ENCODE data around the gene CYP4A22.

DNA sequence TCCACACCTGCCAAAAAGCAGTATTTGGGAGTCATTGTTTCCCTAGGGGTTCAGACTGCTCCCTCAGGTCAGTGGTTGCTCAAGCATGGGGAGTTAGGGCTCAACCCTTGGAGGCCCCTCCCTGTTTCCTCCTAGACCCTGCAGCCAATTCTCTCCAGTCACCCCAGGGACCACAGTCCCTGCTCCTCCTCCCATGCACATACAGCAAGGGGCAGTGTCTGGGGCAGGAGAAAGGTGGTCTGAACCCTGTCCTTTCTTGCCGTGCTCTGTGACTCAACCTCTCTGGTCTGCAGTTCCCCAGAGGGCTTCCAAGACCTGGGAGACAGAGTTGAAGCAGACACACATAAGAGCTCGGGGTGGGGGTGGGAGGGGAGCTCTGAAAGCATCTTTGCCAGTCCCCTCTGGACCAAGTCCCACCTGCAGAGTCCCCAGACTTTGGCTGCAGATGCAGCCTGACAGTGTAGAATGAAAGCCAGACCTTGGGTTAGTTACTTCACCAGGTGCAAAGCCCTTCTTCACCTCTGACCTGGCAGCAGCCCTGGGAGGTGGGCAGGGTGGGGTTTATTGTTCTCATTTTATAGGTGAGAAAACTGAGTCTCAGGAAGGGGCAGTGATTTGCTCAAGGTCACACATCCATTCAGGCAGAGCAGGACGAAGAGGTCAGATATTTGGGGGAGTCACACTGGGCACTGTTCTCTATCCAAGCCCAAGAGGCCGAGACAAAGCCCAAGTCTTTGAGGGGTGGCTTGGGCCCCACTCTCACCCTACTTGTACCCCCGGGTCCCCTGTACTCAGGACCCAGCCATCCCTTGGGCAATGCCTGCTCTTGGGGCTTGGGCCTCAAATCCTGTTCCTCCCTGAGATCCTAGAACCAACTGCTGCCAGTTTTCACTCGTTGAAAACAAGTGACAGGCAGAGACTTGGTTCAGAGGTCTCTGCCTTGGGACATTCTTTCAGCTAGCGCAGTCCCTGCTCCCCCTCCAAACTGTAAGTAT lies 51.8 kb downstream of the CYP4A22 start:
- no peak for TF ChIP-seq STAT1 (IDR thresholded peaks at IDR 0.05; ENCODE audit: unreplicated experiment)
- TF ChIP-seq POLR2AphosphoS5 (IDR thresholded peaks at IDR 0.05; ENCODE audit: low read depth): no peak
- TF ChIP-seq CTCF (conservative IDR thresholded peaks at IDR 0.05; ENCODE audit: low read depth in 2 of 2): no peak
- TF ChIP-seq, protein P1, sequence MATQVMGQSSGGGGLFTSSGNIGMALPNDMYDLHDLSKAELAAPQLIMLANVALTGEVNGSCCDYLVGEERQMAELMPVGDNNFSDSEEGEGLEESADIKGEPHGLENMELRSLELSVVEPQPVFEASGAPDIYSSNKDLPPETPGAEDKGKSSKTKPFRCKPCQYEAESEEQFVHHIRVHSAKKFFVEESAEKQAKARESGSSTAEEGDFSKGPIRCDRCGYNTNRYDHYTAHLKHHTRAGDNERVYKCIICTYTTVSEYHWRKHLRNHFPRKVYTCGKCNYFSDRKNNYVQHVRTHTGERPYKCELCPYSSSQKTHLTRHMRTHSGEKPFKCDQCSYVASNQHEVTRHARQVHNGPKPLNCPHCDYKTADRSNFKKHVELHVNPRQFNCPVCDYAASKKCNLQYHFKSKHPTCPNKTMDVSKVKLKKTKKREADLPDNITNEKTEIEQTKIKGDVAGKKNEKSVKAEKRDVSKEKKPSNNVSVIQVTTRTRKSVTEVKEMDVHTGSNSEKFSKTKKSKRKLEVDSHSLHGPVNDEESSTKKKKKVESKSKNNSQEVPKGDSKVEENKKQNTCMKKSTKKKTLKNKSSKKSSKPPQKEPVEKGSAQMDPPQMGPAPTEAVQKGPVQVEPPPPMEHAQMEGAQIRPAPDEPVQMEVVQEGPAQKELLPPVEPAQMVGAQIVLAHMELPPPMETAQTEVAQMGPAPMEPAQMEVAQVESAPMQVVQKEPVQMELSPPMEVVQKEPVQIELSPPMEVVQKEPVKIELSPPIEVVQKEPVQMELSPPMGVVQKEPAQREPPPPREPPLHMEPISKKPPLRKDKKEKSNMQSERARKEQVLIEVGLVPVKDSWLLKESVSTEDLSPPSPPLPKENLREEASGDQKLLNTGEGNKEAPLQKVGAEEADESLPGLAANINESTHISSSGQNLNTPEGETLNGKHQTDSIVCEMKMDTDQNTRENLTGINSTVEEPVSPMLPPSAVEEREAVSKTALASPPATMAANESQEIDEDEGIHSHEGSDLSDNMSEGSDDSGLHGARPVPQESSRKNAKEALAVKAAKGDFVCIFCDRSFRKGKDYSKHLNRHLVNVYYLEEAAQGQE (IDR thresholded peaks at IDR 0.05; ENCODE audit: unreplicated experiment): no peak
- TF ChIP-seq CREB1 (CRISPR knock-in tag; IDR thresholded peaks at IDR 0.05; ENCODE audit: low read depth): no peak
- no peak for TF ChIP-seq EZH2 (IDR thresholded peaks at IDR 0.05; ENCODE audit: low read depth, unreplicated experiment)
- TF ChIP-seq EZH2phosphoT487 (IDR thresholded peaks at IDR 0.05; ENCODE audit: unreplicated experiment): no peak
- no peak for TF ChIP-seq NANOG (IDR thresholded peaks at IDR 0.05; ENCODE audit: borderline replicate concordance)
- TF ChIP-seq JUNB (IDR thresholded peaks at IDR 0.05; ENCODE audit: unreplicated experiment): no peak
